ENCODE measurements around the gene CREM.
A peak's percentile ranks its signal among the peaks of the same experiment; 100 is the strongest.

Gene CREM

GRCh38 chr10:35161906-35162305 is 35.3 kb downstream of the CREM start:
- no peaks in the 10 kb centered on the region for H3K27me3 Mint-ChIP-seq (ENCODE audit: low read depth)
- H3K36me3 Mint-ChIP-seq (ENCODE audit: low read depth), result peaks cover 17% of the 10 kb centered on the region
- H3K4me3 Mint-ChIP-seq, result no peak overlapping the region
- H3K27ac Mint-ChIP-seq, result no peak overlapping the region
- H3K9me3 Mint-ChIP-seq, result no peaks in the 10 kb centered on the region
- H3K4me1 Mint-ChIP-seq (ENCODE audit: low read depth), result no peaks in the 10 kb centered on the region

GRCh38 chr10:35165136-35165535 is 38.5 kb downstream of the CREM start:
- Mint-ChIP-seq H3K9me3 (no peaks in the 10 kb centered on the region), H3K4me3 (no peak overlapping the region), H3K36me3 (ENCODE audit: low read depth) (peaks cover 9% of the 10 kb centered on the region), H3K27ac (no peak overlapping the region), H3K4me1 (ENCODE audit: low read depth) (no peaks in the 10 kb centered on the region), H3K27me3 (ENCODE audit: low read depth) (no peaks in the 10 kb centered on the region)

DNA sequence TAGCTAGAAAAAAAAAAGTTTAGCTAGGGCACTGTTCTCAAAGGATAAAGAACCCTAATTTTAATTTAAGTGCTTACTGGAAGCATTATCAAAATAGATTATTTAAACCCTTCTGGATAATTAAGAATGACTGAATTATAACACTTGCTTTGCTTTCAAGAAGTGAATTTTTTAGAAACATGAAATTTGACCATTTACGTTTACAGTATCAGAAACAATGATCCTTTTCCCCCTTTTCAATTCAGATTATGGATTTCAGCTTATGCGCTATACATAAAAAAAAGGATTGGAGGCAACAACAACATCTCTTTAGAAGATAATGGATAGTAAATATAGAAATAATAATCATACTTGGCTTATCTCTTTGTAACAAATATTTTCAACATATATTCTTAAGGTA is 39.2 kb downstream of the CREM start:
- no peaks in the 10 kb centered on the region for H3K9me3 Mint-ChIP-seq
- H3K36me3 Mint-ChIP-seq (ENCODE audit: low read depth), result peaks cover 11% of the 10 kb centered on the region
- no peak overlapping the region for H3K27ac Mint-ChIP-seq
- no peaks in the 10 kb centered on the region for H3K4me1 Mint-ChIP-seq (ENCODE audit: low read depth)
- H3K4me3 Mint-ChIP-seq, result no peak overlapping the region
- H3K27me3 Mint-ChIP-seq (ENCODE audit: low read depth), result no peaks in the 10 kb centered on the region

GRCh38 chr10:35166607-35167006 is 40.0 kb downstream of the CREM start:
- H3K27me3 Mint-ChIP-seq (ENCODE audit: low read depth), result no peaks in the 10 kb centered on the region
- H3K27ac Mint-ChIP-seq, result no peak overlapping the region
- peaks cover 9% of the 10 kb centered on the region for H3K36me3 Mint-ChIP-seq (ENCODE audit: low read depth)
- no peaks in the 10 kb centered on the region for H3K4me1 Mint-ChIP-seq (ENCODE audit: low read depth)
- no peaks in the 10 kb centered on the region for H3K9me3 Mint-ChIP-seq
- H3K4me3 Mint-ChIP-seq, result no peak overlapping the region

DNA sequence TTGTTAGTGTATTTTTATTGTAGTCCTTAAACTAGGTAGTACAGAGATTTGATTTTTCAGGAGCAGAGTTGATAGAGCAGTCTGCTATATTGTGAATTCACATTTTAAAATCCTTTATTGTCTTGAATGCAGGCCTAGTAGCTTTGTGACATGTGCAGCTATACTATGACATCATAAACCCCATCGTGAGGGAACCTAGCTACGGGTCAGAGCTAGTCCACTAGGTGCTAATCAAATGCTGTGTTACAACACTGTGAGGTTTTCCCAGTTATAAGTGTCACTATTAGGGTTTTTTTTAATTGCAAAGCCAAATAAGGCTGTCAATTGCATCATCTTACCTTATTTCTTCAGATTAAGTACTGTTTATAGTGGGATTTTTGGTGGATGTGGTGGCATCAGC is 40.7 kb downstream of the CREM start:
- Mint-ChIP-seq H3K27ac (no peak overlapping the region), H3K4me3 (no peak overlapping the region), H3K36me3 (ENCODE audit: low read depth) (peaks cover 5% of the 10 kb centered on the region), H3K4me1 (ENCODE audit: low read depth) (no peaks in the 10 kb centered on the region), H3K9me3 (no peaks in the 10 kb centered on the region), H3K27me3 (ENCODE audit: low read depth) (no peaks in the 10 kb centered on the region)

GRCh38 chr10:35172146-35172545 is 45.5 kb downstream of the CREM start:
- Mint-ChIP-seq H3K36me3 (ENCODE audit: low read depth) (peaks cover 5% of the 10 kb centered on the region), H3K4me3 (no peak overlapping the region), H3K27me3 (ENCODE audit: low read depth) (no peaks in the 10 kb centered on the region), H3K27ac (no peak overlapping the region), H3K9me3 (no peaks in the 10 kb centered on the region), H3K4me1 (ENCODE audit: low read depth) (peaks cover 5% of the 10 kb centered on the region)

- no peak overlapping the region for H3K27ac Mint-ChIP-seq
- H3K9me3 Mint-ChIP-seq, result no peaks in the 10 kb centered on the region
- H3K36me3 Mint-ChIP-seq (ENCODE audit: low read depth), result peaks cover 5% of the 10 kb centered on the region
- peaks cover 5% of the 10 kb centered on the region for H3K4me1 Mint-ChIP-seq (ENCODE audit: low read depth)
- H3K4me3 Mint-ChIP-seq, result no peak overlapping the region
- H3K27me3 Mint-ChIP-seq (ENCODE audit: low read depth), result no peaks in the 10 kb centered on the region
Measured at GRCh38 chr10:35172574-35172973, 45.9 kb downstream of the CREM start.

GRCh38 chr10:35178331-35178730 is 51.7 kb downstream of the CREM start:
- Mint-ChIP-seq H3K27ac (no peak overlapping the region), H3K4me1 (ENCODE audit: low read depth) (peaks cover 5% of the 10 kb centered on the region), H3K4me3 (no peak overlapping the region), H3K36me3 (ENCODE audit: low read depth) (peaks cover 5% of the 10 kb centered on the region), H3K27me3 (ENCODE audit: low read depth) (no peaks in the 10 kb centered on the region), H3K9me3 (no peaks in the 10 kb centered on the region)

GRCh38 chr10:35182631-35183510 is 56.2 kb downstream of the CREM start:
- no peak overlapping the region for H3K4me3 Mint-ChIP-seq
- H3K27ac Mint-ChIP-seq, result no peak overlapping the region
- H3K36me3 Mint-ChIP-seq (ENCODE audit: low read depth), result peaks cover 5% of the 10 kb centered on the region
- no peaks in the 10 kb centered on the region for H3K27me3 Mint-ChIP-seq (ENCODE audit: low read depth)
- peaks cover 1% of the 10 kb centered on the region for H3K4me1 Mint-ChIP-seq (ENCODE audit: low read depth)
- no peaks in the 10 kb centered on the region for H3K9me3 Mint-ChIP-seq

DNA sequence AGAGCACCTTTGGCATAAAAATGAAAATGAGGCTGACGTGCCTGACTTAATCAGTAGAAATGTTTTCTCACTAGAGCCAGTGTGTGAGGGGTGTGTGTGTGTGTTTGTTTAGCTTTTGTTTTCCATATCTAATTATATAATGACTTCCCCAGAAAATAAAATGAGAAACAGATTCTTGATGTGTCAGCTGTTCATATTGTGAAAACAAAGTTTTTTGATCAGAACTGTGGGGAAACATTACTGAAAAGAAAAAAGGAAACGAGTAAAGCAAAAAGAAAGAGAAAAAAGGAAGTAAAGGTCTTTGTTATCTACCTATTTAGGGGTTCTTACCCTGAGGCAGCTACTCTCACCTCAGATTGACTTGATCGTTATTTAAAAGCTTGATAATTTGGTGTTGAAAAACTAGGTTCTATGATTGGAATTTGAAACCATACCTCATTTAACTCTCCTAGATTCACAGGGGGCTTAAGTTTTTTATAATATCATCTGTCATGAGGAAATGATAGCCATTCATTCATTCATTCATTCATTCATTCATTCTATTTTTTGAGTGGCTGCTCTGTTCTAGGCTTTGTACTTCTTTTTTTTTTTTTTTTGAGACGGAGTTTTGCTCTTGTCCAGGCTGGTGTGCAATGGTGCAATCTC is 58.0 kb downstream of the CREM start:
- no peaks in the 10 kb centered on the region for H3K27me3 Mint-ChIP-seq (ENCODE audit: low read depth)
- H3K9me3 Mint-ChIP-seq, result no peaks in the 10 kb centered on the region
- peaks cover 4% of the 10 kb centered on the region for H3K36me3 Mint-ChIP-seq (ENCODE audit: low read depth)
- peaks cover 1% of the 10 kb centered on the region for H3K4me1 Mint-ChIP-seq (ENCODE audit: low read depth)
- no peak overlapping the region for H3K4me3 Mint-ChIP-seq
- no peak overlapping the region for H3K27ac Mint-ChIP-seq

GRCh38 chr10:35185260-35186034 is 58.8 kb downstream of the CREM start:
- Mint-ChIP-seq H3K4me1 (ENCODE audit: low read depth) (peaks cover 1% of the 10 kb centered on the region), H3K9me3 (no peaks in the 10 kb centered on the region), H3K36me3 (ENCODE audit: low read depth) (peaks cover 4% of the 10 kb centered on the region), H3K27me3 (ENCODE audit: low read depth) (no peaks in the 10 kb centered on the region), H3K27ac (no peak overlapping the region), H3K4me3 (no peak overlapping the region)

DNA sequence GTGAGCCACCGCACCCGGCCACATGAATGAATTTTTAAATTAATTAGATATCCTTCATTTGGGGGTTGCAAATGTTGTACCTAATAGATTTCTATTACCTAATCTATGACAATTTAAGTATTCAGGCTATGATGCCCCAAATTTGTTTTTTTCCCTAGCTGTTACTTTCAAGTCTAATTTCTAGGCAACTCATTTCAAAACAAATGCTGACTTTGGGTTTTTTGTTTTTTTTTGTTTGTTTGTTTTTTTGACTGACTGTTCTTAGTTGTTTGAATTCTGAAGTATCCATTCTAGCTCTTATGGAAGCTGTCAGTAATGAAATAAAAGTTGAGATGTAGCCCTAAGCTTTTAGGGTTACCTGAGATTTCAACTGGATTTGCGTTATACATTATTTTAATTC is 62.3 kb downstream of the CREM start:
- Mint-ChIP-seq H3K4me1 (ENCODE audit: low read depth) (peaks cover 23% of the 10 kb centered on the region), H3K4me3 (no peak overlapping the region), H3K27ac (no peak overlapping the region), H3K9me3 (no peaks in the 10 kb centered on the region), H3K36me3 (ENCODE audit: low read depth) (peaks cover 10% of the 10 kb centered on the region), H3K27me3 (ENCODE audit: low read depth) (no peaks in the 10 kb centered on the region)

DNA sequence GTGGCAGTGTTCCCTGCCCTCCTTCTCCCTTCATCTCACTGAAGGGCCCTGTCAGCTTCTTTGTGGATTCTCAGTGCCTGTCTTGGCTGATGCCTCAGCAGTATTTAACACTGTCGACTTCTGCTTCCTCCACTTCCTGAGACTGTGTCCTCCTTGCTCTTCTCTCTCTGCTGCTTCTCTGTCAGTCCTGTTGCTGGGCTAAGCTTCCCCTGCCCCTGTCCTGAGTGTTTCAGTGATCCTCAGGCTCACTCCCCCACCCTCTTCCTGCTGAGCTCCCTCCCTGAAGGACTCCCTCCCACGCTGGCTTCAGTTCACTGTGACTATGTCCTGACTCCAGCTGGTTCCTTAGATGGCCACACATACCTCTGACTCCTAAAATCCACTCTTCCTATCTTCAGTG is 64.9 kb downstream of the CREM start:
- Mint-ChIP-seq H3K27me3 (ENCODE audit: low read depth) (no peaks in the 10 kb centered on the region), H3K4me1 (ENCODE audit: low read depth) (peaks cover 33% of the 10 kb centered on the region), H3K27ac (peak overlapping the region; percentile 60), H3K4me3 (peak overlapping the region; percentile 54), H3K36me3 (ENCODE audit: low read depth) (peaks cover 10% of the 10 kb centered on the region), H3K9me3 (no peaks in the 10 kb centered on the region)

DNA sequence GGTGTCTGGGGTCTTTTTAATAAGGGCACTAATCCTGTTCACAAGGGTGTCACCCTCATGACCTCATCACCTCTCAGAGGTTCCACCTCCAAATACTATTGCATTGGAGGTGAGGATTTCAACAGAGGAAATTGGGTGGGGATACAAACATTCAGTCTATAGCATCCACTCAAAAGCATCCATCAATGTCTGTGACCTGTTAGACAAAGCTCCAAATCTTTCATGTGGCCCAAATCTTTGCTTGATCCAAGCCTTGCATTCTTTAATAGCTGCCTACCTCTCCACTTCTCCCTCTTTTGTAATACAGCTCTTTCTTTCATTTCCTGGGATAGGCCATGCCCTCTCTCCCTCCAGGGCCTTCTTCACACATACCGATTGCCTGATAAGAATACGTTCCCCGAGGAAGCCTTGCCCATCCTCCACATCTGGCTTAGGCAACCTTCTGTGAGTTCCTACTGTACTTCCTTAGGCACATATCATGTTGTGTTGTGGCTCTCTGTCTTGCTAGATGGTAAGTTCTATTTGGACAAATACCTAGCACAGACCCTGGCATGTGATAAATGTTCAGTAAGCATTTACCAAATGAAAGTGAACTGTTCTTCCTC is 66.1 kb downstream of the CREM start:
- peak overlapping the region; percentile 86 for H3K27ac Mint-ChIP-seq
- H3K4me1 Mint-ChIP-seq (ENCODE audit: low read depth), result peaks cover 33% of the 10 kb centered on the region

More for the DNA sequence above, 66.1 kb downstream of the CREM start:
- Mint-ChIP-seq H3K4me3 (no peak overlapping the region), H3K36me3 (ENCODE audit: low read depth) (peaks cover 10% of the 10 kb centered on the region), H3K27me3 (ENCODE audit: low read depth) (no peaks in the 10 kb centered on the region), H3K9me3 (no peaks in the 10 kb centered on the region)
